OCI-LY1 (cell line): Measurements from ENCODE around the gene VAV3.

ENCODE experiments used
- H2AFZ ChIP-seq: fragments of 200-600 bp; sonication (generic), shearing (Covaris generic); 2 replicates; pipeline ENCODE4 v1.6.0; 2014; ENCODE audit warnings: antibody characterized with exemption, mild to moderate bottlenecking, low read length
- H3F3A ChIP-seq: fragments of 200-600 bp; sonication (generic), shearing (Covaris generic); 2 replicates; pipeline ENCODE4 v1.6.0; 2014; ENCODE audit warnings: mild to moderate bottlenecking, antibody characterized with exemption, low read length, moderate library complexity; ENCODE audit not compliant: insufficient read depth
- H3K27ac ChIP-seq: fragments of 200-600 bp; sonication (generic); 2 replicates; pipeline ENCODE4 v1.5.1; 2014; ENCODE audit warnings: low read length, mixed run types, mild to moderate bottlenecking, low read depth; ENCODE audit not compliant: poor library complexity, severe bottlenecking
- H3K27me3 ChIP-seq: fragments of 200-600 bp; sonication (generic); 2 replicates; pipeline ENCODE4 v1.6.0; 2014; ENCODE audit warnings: antibody characterized with exemption, mild to moderate bottlenecking, low read length, moderate library complexity; ENCODE audit not compliant: insufficient read depth
- H3K36me3 ChIP-seq: fragments of 200-600 bp; sonication (generic); 2 replicates; pipeline ENCODE4 v1.6.1; 2014; ENCODE audit warnings: mild to moderate bottlenecking, antibody characterized with exemption, low read length, moderate library complexity, mixed read lengths; ENCODE audit not compliant: insufficient read depth
- H3K4me1 ChIP-seq: fragments of 200-600 bp; sonication (generic); 2 replicates; pipeline ENCODE4 v1.5.1; 2014; ENCODE audit warnings: mild to moderate bottlenecking, low read length, moderate library complexity; ENCODE audit not compliant: insufficient read depth, severe bottlenecking
- H3K4me2 ChIP-seq: fragments of 200-600 bp; sonication (generic), shearing (Covaris generic); 2 replicates; pipeline ENCODE4 v1.6.1; 2014; ENCODE audit warnings: low read length
- H3K4me3 ChIP-seq: fragments of 200-600 bp; sonication (generic); 2 replicates; pipeline ENCODE4 v1.5.1; 2014; ENCODE audit warnings: low read length, low read depth, mild to moderate bottlenecking, mixed read lengths; ENCODE audit not compliant: poor library complexity, severe bottlenecking
- H3K79me2 ChIP-seq: fragments of 200-600 bp; shearing (Covaris generic); 2 replicates; pipeline ENCODE4 v1.6.1; 2016; ENCODE audit warnings: mixed run types, low read length, mixed read lengths; ENCODE audit not compliant: insufficient read depth
- H3K9ac ChIP-seq: fragments of 200-600 bp; sonication (generic), shearing (Covaris generic); 2 replicates; pipeline ENCODE4 v1.6.1; 2014; ENCODE audit warnings: mild to moderate bottlenecking, low read length, mixed read lengths
- H3K9me2 ChIP-seq: fragments of 200-600 bp; sonication (generic), shearing (Covaris generic); 2 replicates; pipeline ENCODE4 v1.6.1; 2014; ENCODE audit warnings: low read depth, mild to moderate bottlenecking, low read length, mixed read lengths
- H3K9me3 ChIP-seq: fragments of 200-600 bp; shearing (Covaris generic); 2 replicates; pipeline ENCODE4 v1.6.1; 2014; ENCODE audit warnings: low read length, mixed read lengths
- H4K20me1 ChIP-seq: fragments of 200-600 bp; sonication (generic), shearing (Covaris generic); 2 replicates; pipeline ENCODE4 v1.6.0; 2016; ENCODE audit warnings: mild to moderate bottlenecking, low read length; ENCODE audit not compliant: insufficient read depth
- EZH2 ChIP-seq: fragments of 200-600 bp; sonication (generic), shearing (Covaris generic); IDR thresholded peaks from 2 replicates; pipeline ENCODE4 v1.8.0; 2017; ENCODE audit warnings: borderline replicate concordance, mixed run types, mild to moderate bottlenecking, antibody characterized with exemption, low read length, moderate library complexity, mixed read lengths
- TF ChIP-seq, protein P1 (sequence below): fragments of 200-600 bp; sonication (generic), shearing (Covaris generic); IDR thresholded peaks from 2 replicates; pipeline ENCODE4 v1.5.1; 2017; ENCODE audit warnings: mild to moderate bottlenecking, antibody characterized with exemption, low read length, moderate library complexity, mixed read lengths

The VAV3 gene

DNA sequence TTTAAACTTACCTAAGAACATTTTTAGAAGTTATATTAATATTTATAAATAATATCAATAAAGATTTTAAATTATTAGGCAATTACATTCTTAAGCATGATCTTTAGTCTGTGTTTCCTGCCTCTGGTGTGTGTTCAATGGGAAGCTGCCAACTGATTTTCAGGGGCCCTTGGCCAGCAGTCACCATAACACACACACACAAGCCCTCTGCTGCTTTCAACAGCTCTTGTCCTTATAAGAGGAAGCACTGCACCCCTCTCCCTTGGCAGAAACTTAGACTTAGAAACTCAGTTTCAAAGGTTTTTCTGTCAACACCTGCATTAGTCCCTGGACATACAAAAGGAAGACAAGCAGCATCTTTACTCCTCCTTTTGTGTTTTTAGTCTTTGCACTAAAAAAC is 81.4 kb downstream of the VAV3 start:
- TF ChIP-seq, protein P1, sequence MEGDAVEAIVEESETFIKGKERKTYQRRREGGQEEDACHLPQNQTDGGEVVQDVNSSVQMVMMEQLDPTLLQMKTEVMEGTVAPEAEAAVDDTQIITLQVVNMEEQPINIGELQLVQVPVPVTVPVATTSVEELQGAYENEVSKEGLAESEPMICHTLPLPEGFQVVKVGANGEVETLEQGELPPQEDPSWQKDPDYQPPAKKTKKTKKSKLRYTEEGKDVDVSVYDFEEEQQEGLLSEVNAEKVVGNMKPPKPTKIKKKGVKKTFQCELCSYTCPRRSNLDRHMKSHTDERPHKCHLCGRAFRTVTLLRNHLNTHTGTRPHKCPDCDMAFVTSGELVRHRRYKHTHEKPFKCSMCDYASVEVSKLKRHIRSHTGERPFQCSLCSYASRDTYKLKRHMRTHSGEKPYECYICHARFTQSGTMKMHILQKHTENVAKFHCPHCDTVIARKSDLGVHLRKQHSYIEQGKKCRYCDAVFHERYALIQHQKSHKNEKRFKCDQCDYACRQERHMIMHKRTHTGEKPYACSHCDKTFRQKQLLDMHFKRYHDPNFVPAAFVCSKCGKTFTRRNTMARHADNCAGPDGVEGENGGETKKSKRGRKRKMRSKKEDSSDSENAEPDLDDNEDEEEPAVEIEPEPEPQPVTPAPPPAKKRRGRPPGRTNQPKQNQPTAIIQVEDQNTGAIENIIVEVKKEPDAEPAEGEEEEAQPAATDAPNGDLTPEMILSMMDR, result no peak
- TF ChIP-seq EZH2, result no peak
- no peak overlapping the region for H3K4me3 ChIP-seq
- H3K4me2 ChIP-seq, result no peak overlapping the region; the same call in 1 of the 2 replicates

DNA sequence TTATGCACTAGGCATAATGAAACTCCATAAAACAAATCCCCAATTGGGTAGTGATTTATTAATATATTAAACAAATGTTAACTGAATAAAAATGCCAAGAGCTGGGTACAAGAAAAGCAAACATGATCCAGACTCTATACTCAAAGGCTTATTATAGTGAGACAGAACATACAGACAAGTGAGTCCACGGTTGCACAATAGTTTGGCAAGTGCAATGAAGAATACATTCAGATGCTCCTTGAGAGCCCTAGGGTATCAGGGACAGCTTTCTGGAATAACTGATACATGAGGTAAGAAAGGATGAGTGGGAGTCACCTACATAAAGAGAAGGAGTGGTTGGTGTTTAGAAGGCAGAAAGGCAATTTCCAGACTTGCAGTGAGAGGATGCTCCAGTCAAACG is 85.1 kb downstream of the VAV3 start:
- Histone ChIP-seq H2AFZ (no peak overlapping the region), H3F3A (0 out of 2 replicates have a peak, but pooled peaks cover 2% of the 10 kb centered on the region), H3K9ac (no peak overlapping the region), H3K4me1 (peaks cover 51% of the 10 kb centered on the region), H3K79me2 (no peaks in the 10 kb centered on the region), H3K27me3 (no peaks in the 10 kb centered on the region), H3K4me2 (no peak overlapping the region), H3K9me3 (no peaks in the 10 kb centered on the region), H3K9me2 (no peaks in the 10 kb centered on the region), H3K4me3 (no peak overlapping the region), H4K20me1 (no peaks in the 10 kb centered on the region), H3K36me3 (no peaks in the 10 kb centered on the region), H3K27ac (no peak overlapping the region)
- TF ChIP-seq, protein P1, result no peak
- TF ChIP-seq EZH2, result no peak

More for the DNA sequence above, 81.4 kb downstream of the VAV3 start:
- no peaks in the 10 kb centered on the region for H3F3A ChIP-seq
- no peaks in the 10 kb centered on the region for H3K36me3 ChIP-seq
- no peaks in the 10 kb centered on the region for H3K79me2 ChIP-seq
- H3K4me1 ChIP-seq, result peaks cover 40% of the 10 kb centered on the region
- H3K27me3 ChIP-seq, result no peaks in the 10 kb centered on the region
- peak overlapping the region; percentile 42 for H3K27ac ChIP-seq
- no peak overlapping the region for H2AFZ ChIP-seq
- H3K9ac ChIP-seq, result no peak overlapping the region
- no peaks in the 10 kb centered on the region for H4K20me1 ChIP-seq
- no peaks in the 10 kb centered on the region for H3K9me2 ChIP-seq
- H3K9me3 ChIP-seq, result no peaks in the 10 kb centered on the region

DNA sequence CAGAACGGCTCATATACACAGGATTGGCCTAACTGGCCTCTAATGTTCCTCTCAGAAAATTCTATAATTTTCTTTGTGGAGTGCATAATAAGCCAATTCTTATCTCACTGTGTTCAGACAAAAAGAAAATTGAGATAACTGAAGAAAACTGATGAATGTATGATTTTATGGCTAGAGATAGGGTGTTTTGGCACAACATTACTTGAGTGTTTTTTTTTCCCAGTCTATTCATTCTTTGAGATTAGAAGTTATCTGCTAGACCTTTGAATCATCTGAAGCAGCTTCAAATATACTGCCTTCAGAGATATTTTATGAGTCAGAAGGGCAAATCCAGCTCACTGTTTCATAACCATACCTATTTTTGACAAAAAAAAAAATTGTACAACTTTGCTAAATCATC is 85.6 kb downstream of the VAV3 start:
- Histone ChIP-seq H3K27me3 (no peaks in the 10 kb centered on the region), H3K79me2 (no peaks in the 10 kb centered on the region), H4K20me1 (no peaks in the 10 kb centered on the region), H3K4me3 (no peak overlapping the region), H3K4me2 (no peak overlapping the region), H3K9me2 (no peaks in the 10 kb centered on the region), H3K9ac (no peak overlapping the region), H3K27ac (no peak overlapping the region), H2AFZ (no peak overlapping the region), H3F3A (0 out of 2 replicates have a peak, but pooled peaks cover 3% of the 10 kb centered on the region), H3K36me3 (no peaks in the 10 kb centered on the region), H3K4me1 (peaks cover 50% of the 10 kb centered on the region), H3K9me3 (no peaks in the 10 kb centered on the region)
- no peak for TF ChIP-seq EZH2
- TF ChIP-seq, protein P1, result no peak
